Measurements from ENCODE around the gene WWOX. TPM values are rescaled to one million over a fixed set of nuclear protein-coding genes. Genes with fewer than 3 reads are reported as not detected.

WWOX gene
- total RNA-seq, 1 donor from 2014 or later, result 28.2 TPM

DNA sequence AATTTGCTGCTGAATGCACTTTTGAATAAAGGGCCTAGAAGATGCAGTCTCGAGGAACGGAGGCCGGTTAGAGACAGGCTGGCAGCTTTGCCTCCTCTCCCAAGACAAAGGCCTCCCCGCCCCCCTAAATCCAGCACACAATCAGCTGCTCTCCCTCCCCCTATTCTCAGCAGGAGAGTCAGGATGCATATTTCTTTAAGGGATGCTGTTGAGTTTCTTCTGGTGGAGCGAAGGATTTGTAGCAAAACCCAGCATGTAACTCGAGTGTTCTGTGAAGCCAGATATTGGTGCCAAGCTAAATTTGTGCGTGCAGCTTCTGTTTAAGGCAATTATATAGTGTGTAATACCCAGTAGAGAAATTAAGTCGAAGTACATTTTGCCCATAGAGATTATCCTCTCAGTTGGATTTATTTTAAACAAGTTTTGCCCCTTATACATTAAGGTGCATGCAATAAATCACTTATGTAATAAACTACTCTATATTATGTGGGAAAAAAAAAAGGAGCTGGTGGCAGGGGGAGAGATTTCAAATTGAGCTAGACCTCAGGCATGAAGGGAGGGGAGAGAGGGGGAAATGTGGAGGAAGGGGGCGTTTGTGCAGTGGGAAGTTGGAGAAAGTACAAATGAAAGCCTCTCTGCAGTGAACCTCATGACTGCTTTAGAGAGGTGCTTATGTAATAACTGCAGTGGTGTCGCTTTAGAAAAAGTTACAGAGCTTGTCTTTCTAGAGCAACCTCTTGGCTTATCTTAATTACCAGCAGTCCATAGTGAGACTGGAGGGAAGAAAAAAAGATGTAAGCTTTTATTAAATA is 901.9 kb downstream of the WWOX start:
- Mint-ChIP-seq H3K36me3 (no peaks in the 10 kb centered on the region), H3K9me3 (no peaks in the 10 kb centered on the region), H3K27ac (no peak overlapping the region), H3K4me3 (no peak overlapping the region), H3K27me3 (peaks cover 7% of the 10 kb centered on the region), H3K4me1 (ENCODE audit: unreplicated experiment) (peaks cover 20% of the 10 kb centered on the region)
- no peak for TF ChIP-seq CTCF (conservative IDR thresholded peaks at IDR 0.05)
- DNase-seq (ENCODE audit: extremely low spot score, unreplicated experiment), result no peak

GRCh38 chr16:79003026-79003609 is 903.7 kb downstream of the WWOX start:
- H3K4me1 Mint-ChIP-seq (ENCODE audit: unreplicated experiment), result peaks cover 20% of the 10 kb centered on the region
- H3K27ac Mint-ChIP-seq, result no peak overlapping the region
- H3K9me3 Mint-ChIP-seq, result peaks cover 4% of the 10 kb centered on the region
- no peak for TF ChIP-seq CTCF (conservative IDR thresholded peaks at IDR 0.05)
- H3K27me3 Mint-ChIP-seq, result no peaks in the 10 kb centered on the region
- no peaks in the 10 kb centered on the region for H3K36me3 Mint-ChIP-seq
- no peak overlapping the region for H3K4me3 Mint-ChIP-seq
- no peak for DNase-seq (ENCODE audit: extremely low spot score, unreplicated experiment)

- H3K9me3 Mint-ChIP-seq, result peaks cover 4% of the 10 kb centered on the region
- H3K4me1 Mint-ChIP-seq (ENCODE audit: unreplicated experiment), result peaks cover 26% of the 10 kb centered on the region
- H3K27me3 Mint-ChIP-seq, result no peaks in the 10 kb centered on the region
- no peaks in the 10 kb centered on the region for H3K36me3 Mint-ChIP-seq
- no peak overlapping the region for H3K27ac Mint-ChIP-seq
- no peak for TF ChIP-seq CTCF (conservative IDR thresholded peaks at IDR 0.05)
- no peak for DNase-seq (ENCODE audit: extremely low spot score, unreplicated experiment)
- no peak overlapping the region for H3K4me3 Mint-ChIP-seq
Measured at GRCh38 chr16:79004309-79004708, 904.9 kb downstream of the WWOX start.

DNA sequence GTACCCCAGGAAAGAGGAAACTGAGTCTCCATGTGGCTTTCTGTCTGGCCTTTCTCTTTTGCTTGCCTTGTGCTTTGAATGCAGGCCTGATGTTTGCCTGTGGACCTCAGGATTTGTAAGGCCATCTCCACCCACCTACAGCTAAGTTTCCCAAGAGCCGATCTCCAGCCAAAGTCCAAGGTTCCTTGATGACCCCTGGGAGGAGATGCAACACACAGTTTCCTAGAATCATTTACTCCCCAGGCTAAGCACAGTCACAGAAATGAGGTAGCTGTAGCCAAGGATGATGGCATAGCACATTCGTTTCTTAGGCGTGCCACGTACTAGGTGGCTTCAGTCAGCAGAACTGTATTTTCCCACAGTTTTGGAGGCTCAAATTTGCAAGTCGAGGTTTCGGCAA is 905.6 kb downstream of the WWOX start:
- Mint-ChIP-seq H3K4me3 (no peak overlapping the region), H3K9me3 (peaks cover 4% of the 10 kb centered on the region), H3K4me1 (ENCODE audit: unreplicated experiment) (peaks cover 26% of the 10 kb centered on the region), H3K27ac (no peak overlapping the region), H3K36me3 (no peaks in the 10 kb centered on the region), H3K27me3 (no peaks in the 10 kb centered on the region)
- DNase-seq (ENCODE audit: extremely low spot score, unreplicated experiment), result no peak
- no peak for TF ChIP-seq CTCF (conservative IDR thresholded peaks at IDR 0.05)

- Mint-ChIP-seq H3K4me1 (ENCODE audit: unreplicated experiment) (peaks cover 20% of the 10 kb centered on the region), H3K9me3 (peaks cover 4% of the 10 kb centered on the region), H3K27ac (no peak overlapping the region), H3K4me3 (no peak overlapping the region), H3K27me3 (no peaks in the 10 kb centered on the region), H3K36me3 (no peaks in the 10 kb centered on the region)
- no peak for TF ChIP-seq CTCF (conservative IDR thresholded peaks at IDR 0.05)
- DNase-seq (ENCODE audit: extremely low spot score, unreplicated experiment), result no peak
Measured at GRCh38 chr16:79006206-79006605, 906.8 kb downstream of the WWOX start.
